ENCODE results near the gene SLC35D1.

The SLC35D1 gene

DNA sequence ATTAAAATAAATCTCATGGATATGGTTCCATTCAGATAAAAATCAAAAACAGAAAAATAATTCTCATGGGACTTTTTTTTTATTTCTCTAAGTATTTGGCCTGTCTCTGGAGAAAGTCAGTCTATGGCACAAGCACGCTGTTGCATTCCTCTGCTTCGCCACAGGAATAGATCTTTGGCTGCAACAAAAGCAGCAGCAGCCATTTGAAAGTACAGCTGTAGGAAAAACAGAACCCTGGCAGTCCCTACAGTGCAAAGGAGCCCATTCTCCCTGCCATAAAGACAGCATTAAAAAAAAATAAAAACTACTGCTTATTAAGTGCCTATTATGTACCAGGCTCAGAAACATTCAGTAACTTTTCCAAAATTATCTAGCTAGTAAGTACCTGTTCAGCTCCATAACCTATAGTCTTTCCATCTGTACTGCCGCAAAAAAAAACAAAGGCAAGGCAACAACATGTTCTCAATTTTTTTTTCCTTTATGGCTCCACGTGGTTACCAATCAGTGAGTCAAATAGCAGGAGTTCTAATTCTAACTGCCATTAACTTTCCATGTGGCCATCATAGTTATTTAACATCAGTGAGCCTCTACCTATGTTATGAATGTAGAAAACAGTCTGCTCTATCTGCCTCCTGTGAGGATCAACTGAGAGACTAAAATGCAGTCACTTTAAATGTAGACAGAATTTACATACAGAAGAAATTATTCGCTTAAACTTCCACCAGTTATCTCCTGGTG, 22.7 kb downstream of the SLC35D1 start:
- Histone ChIP-seq H3K4me3 (no peak overlapping the region), H3K27ac (peak overlapping the region; percentile 20 to 64)
- DNase-seq (ENCODE audit: low spot score): no peak
- TF ChIP-seq, protein P1, sequence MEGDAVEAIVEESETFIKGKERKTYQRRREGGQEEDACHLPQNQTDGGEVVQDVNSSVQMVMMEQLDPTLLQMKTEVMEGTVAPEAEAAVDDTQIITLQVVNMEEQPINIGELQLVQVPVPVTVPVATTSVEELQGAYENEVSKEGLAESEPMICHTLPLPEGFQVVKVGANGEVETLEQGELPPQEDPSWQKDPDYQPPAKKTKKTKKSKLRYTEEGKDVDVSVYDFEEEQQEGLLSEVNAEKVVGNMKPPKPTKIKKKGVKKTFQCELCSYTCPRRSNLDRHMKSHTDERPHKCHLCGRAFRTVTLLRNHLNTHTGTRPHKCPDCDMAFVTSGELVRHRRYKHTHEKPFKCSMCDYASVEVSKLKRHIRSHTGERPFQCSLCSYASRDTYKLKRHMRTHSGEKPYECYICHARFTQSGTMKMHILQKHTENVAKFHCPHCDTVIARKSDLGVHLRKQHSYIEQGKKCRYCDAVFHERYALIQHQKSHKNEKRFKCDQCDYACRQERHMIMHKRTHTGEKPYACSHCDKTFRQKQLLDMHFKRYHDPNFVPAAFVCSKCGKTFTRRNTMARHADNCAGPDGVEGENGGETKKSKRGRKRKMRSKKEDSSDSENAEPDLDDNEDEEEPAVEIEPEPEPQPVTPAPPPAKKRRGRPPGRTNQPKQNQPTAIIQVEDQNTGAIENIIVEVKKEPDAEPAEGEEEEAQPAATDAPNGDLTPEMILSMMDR (IDR thresholded peaks at IDR 0.05): no peak

DNA sequence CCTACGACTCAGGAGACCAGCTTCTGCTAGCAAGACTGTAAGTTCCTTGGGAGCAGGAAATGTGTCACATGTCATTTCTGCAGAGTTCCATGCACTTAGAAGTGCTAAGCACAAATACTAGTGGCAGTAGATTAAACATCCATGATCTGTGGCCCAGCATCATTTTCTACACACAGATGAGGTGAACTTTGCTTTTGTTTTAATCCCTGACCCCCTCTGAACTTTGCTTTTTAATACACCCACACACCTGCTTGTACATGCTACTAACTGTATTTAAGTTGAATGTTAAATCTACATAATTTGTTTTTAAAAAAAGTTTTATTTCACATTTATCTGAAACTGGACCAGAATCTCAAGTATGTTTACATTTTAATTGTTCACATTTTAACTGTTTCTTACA, 24.5 kb downstream of the SLC35D1 start:
- DNase-seq (ENCODE audit: low spot score): no peak
- Histone ChIP-seq H3K4me3 (no peak overlapping the region), H3K27ac (no peak overlapping the region)
- TF ChIP-seq, protein P1 (IDR thresholded peaks at IDR 0.05): no peak

DNA sequence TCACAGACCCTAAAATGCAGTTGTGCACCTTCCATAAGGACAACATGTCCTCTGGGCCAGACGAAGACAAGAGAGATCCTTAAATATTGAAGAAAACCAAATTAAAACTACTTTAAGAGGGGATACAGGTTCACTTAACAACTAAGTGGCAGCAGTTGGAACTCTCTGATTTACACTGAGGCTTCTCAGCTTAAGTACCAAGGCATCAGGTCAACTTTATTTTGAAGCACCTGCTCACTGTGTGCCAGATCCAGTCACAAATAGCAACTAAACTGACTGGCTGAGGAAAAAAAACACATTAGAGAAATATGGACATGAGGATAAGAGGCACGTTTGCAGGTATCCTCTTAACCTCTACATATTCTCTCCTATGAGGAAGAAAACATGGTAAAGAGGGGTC, 33.2 kb downstream of the SLC35D1 start:
- H3K4me3 ChIP-seq: no peak overlapping the region
- peak overlapping the region; percentile 72 to 91 for H3K27ac ChIP-seq
- no peak for DNase-seq (ENCODE audit: low spot score)
- TF ChIP-seq, protein P1 (IDR thresholded peaks at IDR 0.05): no peak

DNA sequence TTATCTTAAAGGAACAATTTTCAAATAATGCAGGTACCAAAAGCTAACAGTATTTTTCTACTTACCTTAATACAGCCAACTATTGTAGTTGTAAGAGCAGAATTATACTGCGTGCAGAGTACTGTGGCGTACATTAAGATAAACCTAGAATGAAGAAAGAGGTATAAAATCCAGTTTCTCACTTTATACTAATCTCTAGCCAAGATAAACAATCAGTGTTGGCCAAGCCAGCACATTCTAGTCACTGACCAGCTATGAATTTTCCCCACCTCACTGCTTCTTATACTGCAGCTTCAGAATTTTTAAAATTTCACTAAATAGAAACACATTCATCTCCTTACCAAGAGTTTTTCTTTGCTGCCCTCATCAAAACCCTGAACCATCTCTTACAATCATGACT, 33.6 kb downstream of the SLC35D1 start:
- H3K4me3 ChIP-seq: no peak overlapping the region
- DNase-seq (ENCODE audit: low spot score): no peak

DNA sequence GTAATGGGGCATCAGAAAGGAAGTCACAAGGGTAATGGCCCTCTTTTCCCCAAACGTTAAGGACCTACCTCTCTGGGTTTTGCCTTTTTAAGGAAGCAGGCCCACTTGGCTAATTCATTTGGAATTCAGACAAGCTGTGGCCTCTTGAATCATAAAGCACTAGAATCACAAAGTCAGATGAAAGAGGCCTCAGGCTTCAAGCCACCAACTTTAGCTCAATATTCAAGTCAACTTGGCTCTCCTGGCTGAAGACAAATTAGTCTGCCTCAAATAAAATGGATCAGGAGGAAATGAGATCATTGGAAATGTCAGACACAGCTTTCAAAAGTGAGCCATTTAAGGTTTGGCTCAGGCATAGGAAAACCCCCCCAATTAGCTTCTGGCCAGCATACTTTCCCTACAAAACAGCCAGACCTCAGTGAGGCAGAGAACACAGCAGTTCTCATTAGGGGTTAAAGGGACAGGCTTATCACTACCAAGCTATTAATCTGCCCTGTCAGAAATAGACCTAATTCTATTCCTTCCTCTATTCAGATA, 34.3 kb downstream of the SLC35D1 start:
- DNase-seq (ENCODE audit: low spot score): no peak
- Histone ChIP-seq H3K27ac (peak overlapping the region; percentile 72 to 91), H3K4me3 (no peak overlapping the region)
- TF ChIP-seq, protein P1 (IDR thresholded peaks at IDR 0.05): no peak

More for the DNA sequence above, 33.6 kb downstream of the SLC35D1 start:
- TF ChIP-seq, protein P1 (IDR thresholded peaks at IDR 0.05): no peak
- H3K27ac ChIP-seq: peak overlapping the region; percentile 72 to 91

DNA sequence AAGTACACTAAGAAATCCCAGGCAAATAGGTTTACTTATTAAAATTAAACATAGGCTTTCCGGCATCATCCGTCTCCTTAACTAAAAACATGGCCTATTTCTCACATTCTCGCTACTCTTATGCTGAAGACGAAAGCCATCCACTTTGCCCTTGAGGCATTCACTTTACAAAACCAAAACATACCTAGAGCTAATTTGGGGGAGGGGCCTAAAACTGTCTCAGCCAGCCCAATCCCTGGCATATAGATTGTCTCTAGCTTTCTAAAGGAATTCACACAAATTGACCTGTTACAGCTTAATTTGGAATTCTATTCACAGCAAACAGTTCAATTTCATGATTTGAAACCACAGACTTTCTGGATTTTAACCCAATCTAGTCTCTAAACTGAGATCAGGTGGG, 34.8 kb downstream of the SLC35D1 start:
- Histone ChIP-seq H3K27ac (peak overlapping the region; percentile 72 to 91), H3K4me3 (no peak overlapping the region)
- TF ChIP-seq, protein P1 (IDR thresholded peaks at IDR 0.05): no peak
- DNase-seq (ENCODE audit: low spot score): no peak

DNA sequence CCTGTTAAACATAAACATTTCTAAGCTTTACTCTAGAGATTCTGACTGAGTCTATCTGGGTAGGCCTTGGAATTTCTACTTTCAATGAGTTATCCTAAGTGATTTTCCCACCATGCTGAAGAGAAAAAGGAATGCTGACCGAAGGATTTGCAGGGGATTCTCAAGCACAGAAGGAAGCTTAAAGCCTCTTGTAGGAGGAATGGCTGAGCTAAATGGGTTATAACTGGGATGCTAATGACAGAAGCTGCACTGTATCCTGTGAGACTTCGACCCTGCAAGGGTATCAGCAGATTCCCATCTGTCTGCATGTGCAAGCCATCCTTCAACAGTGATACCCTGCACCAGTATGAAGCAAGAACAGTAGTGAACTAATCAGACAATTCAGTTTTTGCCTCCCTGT, 35.4 kb downstream of the SLC35D1 start:
- no peak for DNase-seq (ENCODE audit: low spot score)
- TF ChIP-seq, protein P1 (IDR thresholded peaks at IDR 0.05): no peak
- H3K27ac ChIP-seq: peak overlapping the region; percentile 72 to 91
- H3K4me3 ChIP-seq: no peak overlapping the region

All from coronary artery (tissue), 2 donors.